K562 (cell line): ENCODE data around the gene SMOC2. TPM values are rescaled to one million over a fixed set of nuclear protein-coding genes. Genes with fewer than 3 reads are reported as not detected.

Experiments
- ATAC-seq: fragments of 200-7000 bp; cut with Tn5 transposase; 3 replicates; pipeline ENCODE4 v1.9.1; 2020; ENCODE audit warnings: moderate library complexity
- BruUV-seq: library from RNA; stranded (reverse); fragments of 400-500 nt; replicated peaks from 2 replicates; lab custom pipeline; 2021; lab: Mats Ljungman, UMichigan
- CTCF ChIA-PET: fragments of 300-600 bp; formaldehyde crosslinking; extraction: SDS; loops from one replicate; lab custom pipeline; 2021; ENCODE audit warnings: low intra/inter-chr PET ratio; lab: Yijun Ruan, JAX
- POLR2A ChIA-PET: fragments of 300-600, 350-650 bp; sonication (Branson Sonifier 250); formaldehyde crosslinking; extraction: SDS; loops from one replicate; lab custom pipeline; 2021; ENCODE audit warnings: antibody characterized with exemption, inconsistent platforms; lab: Yijun Ruan, JAX
- DNase-seq, 4 experiments: peaks; one replicate each; pipeline versions ENCODE4 v3.0.0 to v3.0.0-alpha.2; 2011 to 2018; ENCODE audit warnings: low spot score in 3 of 4, mixed read lengths in 3 of 4; ENCODE audit errors: extremely low read depth in 1 of 4
- FAIRE-seq: peaks from 2 replicates; lab custom pipeline; 2011; peaks lifted over from hg19 to GRCh38; lab: Jason Lieb, UNC
- H2AFZ ChIP-seq: 2 replicates; pipeline ENCODE4 v1.6.0; 2011; ENCODE audit warnings: low read depth, low read length, control low read depth, inconsistent platforms
- H3K27ac ChIP-seq: fragments of 200-600 bp; 3 replicates; pipeline ENCODE4 v1.8.0; 2011; ENCODE audit warnings: low read depth, mild to moderate bottlenecking, control low read depth, inconsistent platforms, low read length, moderate library complexity, mixed read lengths; ENCODE audit errors: extremely low read depth
- H3K27me3 ChIP-seq, 2 experiments: fragments of 300-600 bp in 1 of 2; 2 replicates in 1 of 2; 3 replicates in 1 of 2; pipeline versions ENCODE4 v1.6.0 to v1.8.0; 2011; ENCODE audit warnings: inconsistent platforms in 2 of 2, low read length in 2 of 2, mild to moderate bottlenecking in 1 of 2, mixed read lengths in 1 of 2, moderate library complexity in 1 of 2; ENCODE audit not compliant: control insufficient read depth in 2 of 2, insufficient read depth in 2 of 2
- H3K36me3 ChIP-seq: fragments of 300-600 bp; 3 replicates; pipeline ENCODE4 v1.8.0; 2011; ENCODE audit warnings: mild to moderate bottlenecking, low read length, inconsistent platforms; ENCODE audit not compliant: control insufficient read depth, insufficient read depth
- H3K4me1 ChIP-seq, 2 experiments: fragments of 200-600 bp in 1 of 2; replicated peaks in 1 of 2; 2 replicates in 1 of 2; 3 replicates in 1 of 2; pipeline versions ENCODE4 v1.5.1 to v1.8.0; 2011; ENCODE audit warnings: inconsistent platforms in 2 of 2, low read length in 2 of 2, mild to moderate bottlenecking in 1 of 2, mixed read lengths in 1 of 2, moderate library complexity in 1 of 2; ENCODE audit not compliant: control insufficient read depth in 2 of 2, insufficient read depth in 2 of 2
- H3K4me2 ChIP-seq: 2 replicates; pipeline ENCODE4 v1.6.1; 2011; ENCODE audit warnings: low read length, control low read depth, inconsistent platforms, mixed read lengths; ENCODE audit not compliant: insufficient read depth
- H3K4me3 ChIP-seq: fragments of 200-600 bp; sonication (generic), shearing (Covaris generic); 2 replicates; pipeline ENCODE4 v1.5.1; 2016; ENCODE audit warnings: control low read depth, inconsistent platforms
- H3K79me2 ChIP-seq: fragments of 200-600 bp; 3 replicates; pipeline ENCODE4 v1.8.0; 2011; ENCODE audit warnings: low read length, inconsistent platforms; ENCODE audit not compliant: control insufficient read depth, insufficient read depth
- H3K9ac ChIP-seq, 2 experiments: 2 replicates each; pipeline versions ENCODE4 v1.6.0 to v1.6.1; 2011; ENCODE audit warnings: low read depth in 2 of 2, low read length in 2 of 2, control low read depth in 1 of 2, inconsistent platforms in 1 of 2, mild to moderate bottlenecking in 1 of 2, mixed read lengths in 1 of 2; ENCODE audit not compliant: insufficient read depth in 1 of 2
- H3K9me1 ChIP-seq: one replicate; pipeline ENCODE4 v1.6.0; 2011; ENCODE audit warnings: inconsistent platforms, mild to moderate bottlenecking, low read length, moderate library complexity; ENCODE audit not compliant: control insufficient read depth, insufficient read depth
- H3K9me3 ChIP-seq: replicated peaks from 2 replicates; pipeline ENCODE4 v1.5.1; 2011; ENCODE audit warnings: low read depth, low read length, inconsistent platforms; ENCODE audit not compliant: control insufficient read depth, insufficient read depth
- H4K20me1 ChIP-seq: replicated peaks from 2 replicates; pipeline ENCODE4 v1.6.1; 2011; ENCODE audit warnings: low read length, inconsistent platforms, mixed read lengths; ENCODE audit not compliant: control insufficient read depth, insufficient read depth
- ATF7 ChIP-seq: fragments of 450-650 bp; IDR thresholded peaks from 2 replicates; pipeline ENCODE4 v1.7.1; 2014; ENCODE audit warnings: mild to moderate bottlenecking, moderate library complexity
- BACH1 ChIP-seq: fragments of 200-800 bp; sonication (Bioruptor generic); IDR thresholded peaks from 2 replicates; pipeline ENCODE4 v1.6.1; 2016; ENCODE audit warnings: missing genetic modification characterization, missing compliant biosample characterization
- DACH1 ChIP-seq: fragments of 450-650 bp; IDR thresholded peaks from 2 replicates; pipeline ENCODE4 v1.6.1; 2018; ENCODE audit not compliant: partially characterized antibody
- E2F8 ChIP-seq: fragments of 450-650 bp; IDR thresholded peaks from 2 replicates; pipeline ENCODE4 v1.7.1; 2018; ENCODE audit warnings: mild to moderate bottlenecking, low read depth; ENCODE audit not compliant: partially characterized antibody
- FOSL1 ChIP-seq: fragments of 200-800 bp; sonication (Bioruptor generic); conservative IDR thresholded peaks from 2 replicates; pipeline ENCODE4 v1.6.1; 2016; ENCODE audit warnings: missing genetic modification characterization, missing compliant biosample characterization
- HNRNPLL ChIP-seq: fragments of 200-400 bp; formaldehyde crosslinking; IDR thresholded peaks from 2 replicates; pipeline ENCODE4 v1.6.1; 2017; ENCODE audit warnings: low read length, low read depth, mild to moderate bottlenecking; ENCODE audit not compliant: poor library complexity, severe bottlenecking
- MEF2A ChIP-seq: IDR thresholded peaks from 2 replicates; pipeline ENCODE4 v1.6.1; 2011; ENCODE audit warnings: low read depth, mild to moderate bottlenecking, low read length, moderate library complexity; ENCODE audit not compliant: control insufficient read depth
- MIER1 ChIP-seq: fragments of 450-650 bp; IDR thresholded peaks from 2 replicates; pipeline ENCODE4 v1.6.1; 2016; ENCODE audit warnings: antibody characterized with exemption, mild to moderate bottlenecking, low read depth
- NFIX ChIP-seq: fragments of 250-450 bp; sonication (Bioruptor Pico); IDR thresholded peaks from 2 replicates; pipeline ENCODE4 v1.4.0; 2020; ENCODE audit warnings: low read depth, mild to moderate bottlenecking, moderate library complexity
- SMARCA4 ChIP-seq: fragments of 450-650 bp; IDR thresholded peaks from 2 replicates; pipeline ENCODE4 v1.6.1; 2016
- SMC3 ChIP-seq: conservative IDR thresholded peaks from 2 replicates; pipeline ENCODE4 v1.6.1; 2011; ENCODE audit warnings: low read depth, low read length, improper control_type of control experiment; ENCODE audit not compliant: insufficient read depth
- TBL1XR1 ChIP-seq, 2 experiments: IDR thresholded peaks; 2 replicates each; pipeline ENCODE4 v1.6.1; 2012; ENCODE audit warnings: improper control_type of control experiment in 2 of 2, low read length in 2 of 2, mild to moderate bottlenecking in 1 of 2
- ZBTB7A ChIP-seq: IDR thresholded peaks from 2 replicates; pipeline ENCODE4 v1.6.1; 2011; ENCODE audit warnings: low read depth, mild to moderate bottlenecking, low read length, moderate library complexity, borderline replicate concordance; ENCODE audit not compliant: control insufficient read depth
- ZNF354B ChIP-seq: fragments of 250-450 bp; sonication (Bioruptor Pico); IDR thresholded peaks from 2 replicates; pipeline ENCODE4 v1.4.0; 2020
- WGBS: fragments of 100-300 bp; shearing (Covaris generic); methylation state at CpG from one replicate; pipeline ENCODE4 v1.1.6; 2016; ENCODE audit warnings: low coverage, mixed read lengths; ENCODE audit not compliant: insufficient coverage; ENCODE audit errors: missing lambda C conversion rate; 5-methylcytosine and 5-hydroxymethylcytosine counted together
- in situ Hi-C: fragments of 300-500 bp; cut with MboI; formaldehyde crosslinking; loops from 4 replicates; pipeline ENCODE4 v1.15.0; 2018; ENCODE audit warnings: inconsistent platforms, mixed read lengths
- intact Hi-C: fragments of 100-400 bp; cut with micrococcal nuclease; formaldehyde crosslinking; loops from 2 replicates; pipeline ENCODE4 v1.14.2; 2022
- polyA plus RNA-seq, 8 experiments: library from polyadenylated mRNA; depleted of rRNA in 4 of 8; stranded (reverse) in 5 of 8; unstranded in 3 of 8; fragments of >200 nt; fragmentation: Nextera tagmentation in 2 of 8; fragmentation: Illumina TruSeq in 1 of 8; extraction: Ambion mirVana in 2 of 8; extraction: Trizol in 1 of 8; gene quantifications; 2 replicates each; pipeline versions ENCODE4 v1.2.1 to v1.2.3, GENCODE V29; 2011 to 2014; ENCODE audit warnings: inconsistent platforms in 1 of 8, missing spikeins in 1 of 8
- total RNA-seq, 7 experiments: library from RNA; depleted of rRNA in 6 of 7; stranded (reverse); fragments of >200 nt in 6 of 7; fragmentation: Illumina TruSeq in 2 of 7; extraction: Trizol in 2 of 7; gene quantifications; 2 replicates each; pipeline versions ENCODE4 v1.2.1 to v1.2.3, GENCODE V29; 2011 to 2021; ENCODE audit warnings: low replicate concordance in 1 of 7

SMOC2 gene
- total and polyA plus RNA-seq, 9 of the 15 experiments (the other 6 are each of a cell fraction or from before 2014, with no cell fraction given) = 0.45 to 2.3 (median 1.1) TPM

- in situ Hi-C loops (no loop called here), intact Hi-C loops (no loop called here)
- H3K9me3 ChIP-seq = no peaks in the 10 kb centered on the region
- H3K4me1 ChIP-seq = peaks cover 0 to 13% of the 10 kb centered on the region in 2 experiments; a peak in 1 of 5 replicates
- WGBS = 16% methylated on average over 17 of the region's 17 CpGs
- no peak overlapping the region; a peak in 1 of 4 replicates for H3K9ac ChIP-seq
- BruUV-seq = no TSS peak
- no peak overlapping the region for H3K4me3 ChIP-seq
- H3K4me2 ChIP-seq = no peak overlapping the region
- TF ChIP-seq MEF2A (no peak), DACH1 (no peak), ZNF354B (no peak), MIER1 (no peak), ATF7 (no peak), HNRNPLL (no peak), NFIX (CRISPR knock-in tag) (no peak), BACH1 (tag) (no peak), E2F8 (no peak), SMC3 (no peak), SMARCA4 (no peak), FOSL1 (tag) (no peak), TBL1XR1 (IDR thresholded peaks at IDR 0.05; ENCODE audit: low read length in 2 of 2) (no peak), ZBTB7A (no peak)
- TF ChIP-seq, all 486 proteins: peak for 0
- Histone ChIP-seq H3K27ac (no peak overlapping the region), H3K36me3 (no peaks in the 10 kb centered on the region), H3K27me3 (peaks cover 4 to 40% of the 10 kb centered on the region in 2 experiments; a peak in 4 of 5 replicates), H3K79me2 (no peaks in the 10 kb centered on the region), H3K9me1 (no peaks in the 10 kb centered on the region), H4K20me1 (peaks cover 7% of the 10 kb centered on the region; the same call in 1 of the 2 replicates), H2AFZ (no peak overlapping the region)
- ChIA-PET CTCF (no interaction called here), POLR2A (no interaction called here)
- DNase-seq (no peak), FAIRE-seq (no peak), ATAC-seq (no peak)
Observed at GRCh38 chr6:168536665-168537539, 95.9 kb downstream of the SMOC2 start.
